ENCODE measurements around the gene APOBEC3H.

- no peak for TF ChIP-seq CTCF (conservative IDR thresholded peaks at IDR 0.05; ENCODE audit: low read depth, low read length)
- TF ChIP-seq EZH2 (IDR thresholded peaks at IDR 0.05; ENCODE audit: borderline replicate concordance, low read depth, low read length, poor library complexity, severe bottlenecking) = no peak
These were observed 9.9 kb upstream of the APOBEC3H start for GRCh38 chr22:39087098-39087497.
